Loucy (cell line): ENCODE results near the gene CD68.

Experiments used
- H2AFZ ChIP-seq: fragments of 200-600 bp; sonication (generic); 2 replicates; pipeline ENCODE4 v1.6.0; 2016; ENCODE audit warnings: antibody characterized with exemption, mild to moderate bottlenecking, low read length, moderate library complexity
- H3F3A ChIP-seq: fragments of 200-600 bp; 2 replicates; pipeline ENCODE4 v1.6.0; 2016; ENCODE audit warnings: antibody characterized with exemption, low read depth, mild to moderate bottlenecking
- H3K27me3 ChIP-seq: fragments of 200-600 bp; sonication (generic); 2 replicates; pipeline ENCODE4 v1.6.1; 2014; ENCODE audit warnings: low read length, mild to moderate bottlenecking; ENCODE audit not compliant: insufficient read depth, poor library complexity, severe bottlenecking
- H3K36me3 ChIP-seq: fragments of 200-600 bp; sonication (generic); 2 replicates; pipeline ENCODE4 v1.6.1; 2016; ENCODE audit warnings: low read length; ENCODE audit not compliant: insufficient read depth
- H3K4me1 ChIP-seq: fragments of 200-600 bp; sonication (generic); 2 replicates; pipeline ENCODE4 v1.5.1; 2014; ENCODE audit warnings: low read length, mild to moderate bottlenecking; ENCODE audit not compliant: insufficient read depth, poor library complexity, severe bottlenecking
- H3K4me2 ChIP-seq: fragments of 200-600 bp; sonication (generic); 2 replicates; pipeline ENCODE4 v1.6.0; 2014; ENCODE audit warnings: antibody characterized with exemption, low read length, low read depth, mild to moderate bottlenecking; ENCODE audit not compliant: poor library complexity, severe bottlenecking
- H3K4me3 ChIP-seq: fragments of 200-600 bp; sonication (generic); 2 replicates; pipeline ENCODE4 v1.5.1; 2014; ENCODE audit warnings: low read length, mild to moderate bottlenecking, mixed read lengths; ENCODE audit not compliant: poor library complexity, severe bottlenecking
- H3K79me2 ChIP-seq: fragments of 200-600 bp; sonication (generic); 2 replicates; pipeline ENCODE4 v1.6.1; 2014; ENCODE audit warnings: low read length; ENCODE audit not compliant: insufficient read depth
- H3K9ac ChIP-seq: fragments of 200-600 bp; sonication (generic); 2 replicates; pipeline ENCODE4 v1.6.0; 2014; ENCODE audit warnings: mild to moderate bottlenecking, low read depth, low read length, moderate library complexity; ENCODE audit not compliant: poor library complexity, severe bottlenecking
- H3K9me2 ChIP-seq: fragments of 200-600 bp; sonication (generic); replicated peaks from 2 replicates; pipeline ENCODE4 v1.6.1; 2016; ENCODE audit warnings: low read depth, low read length, mixed read lengths
- H3K9me3 ChIP-seq: fragments of 200-600 bp; sonication (generic); 2 replicates; pipeline ENCODE4 v1.6.1; 2014; ENCODE audit warnings: mild to moderate bottlenecking, antibody characterized with exemption, low read length, low read depth; ENCODE audit not compliant: insufficient read depth
- H4K20me1 ChIP-seq: fragments of 200-600 bp; sonication (generic); 2 replicates; pipeline ENCODE4 v1.6.0; 2014; ENCODE audit warnings: antibody characterized with exemption, low read length, mild to moderate bottlenecking; ENCODE audit not compliant: insufficient read depth, poor library complexity, severe bottlenecking
- EZH2phosphoT487 ChIP-seq: fragments of 200-600 bp; IDR thresholded peaks from 2 replicates; pipeline ENCODE4 v1.6.1; 2018; ENCODE audit warnings: antibody characterized with exemption, mild to moderate bottlenecking, moderate library complexity, borderline replicate concordance
- TF ChIP-seq, protein P1 (sequence below): fragments of 200-600 bp; sonication (generic); conservative IDR thresholded peaks from 2 replicates; pipeline ENCODE4 v1.5.1; 2014; ENCODE audit warnings: mild to moderate bottlenecking, antibody characterized with exemption, low read length

Gene CD68

DNA sequence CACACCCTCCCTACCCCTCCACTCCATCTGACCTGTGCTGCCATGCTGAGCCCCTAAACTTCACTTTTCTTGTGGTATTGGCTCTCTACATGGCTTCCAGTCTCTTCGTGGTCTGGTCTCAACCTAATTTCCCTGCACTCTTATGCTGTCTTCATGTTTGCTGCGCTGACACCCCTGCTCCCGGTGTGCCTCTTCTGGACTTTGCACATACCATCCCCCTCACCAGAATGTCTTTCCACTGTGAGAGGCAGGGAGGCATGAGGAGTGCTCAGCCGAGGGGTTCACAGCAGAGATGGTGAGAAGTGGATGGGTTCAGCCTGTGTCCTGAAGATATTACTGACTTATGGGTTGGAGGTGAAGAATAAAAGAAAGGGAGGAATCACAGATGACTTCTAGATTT, 28.0 kb upstream of the CD68 start:
- H3K4me1 ChIP-seq: peaks cover 4% of the 10 kb centered on the region
- no peaks in the 10 kb centered on the region for H4K20me1 ChIP-seq
- H3K79me2 ChIP-seq: no peaks in the 10 kb centered on the region
- H3F3A ChIP-seq: no peaks in the 10 kb centered on the region
- H2AFZ ChIP-seq: no peak overlapping the region
- H3K36me3 ChIP-seq: no peaks in the 10 kb centered on the region
- no peaks in the 10 kb centered on the region for H3K9me3 ChIP-seq
- no peaks in the 10 kb centered on the region for H3K9me2 ChIP-seq
- no peak overlapping the region for H3K4me3 ChIP-seq
- H3K27me3 ChIP-seq: no peaks in the 10 kb centered on the region
- H3K4me2 ChIP-seq: no peak overlapping the region
- no peak for TF ChIP-seq EZH2phosphoT487
- TF ChIP-seq, protein P1, sequence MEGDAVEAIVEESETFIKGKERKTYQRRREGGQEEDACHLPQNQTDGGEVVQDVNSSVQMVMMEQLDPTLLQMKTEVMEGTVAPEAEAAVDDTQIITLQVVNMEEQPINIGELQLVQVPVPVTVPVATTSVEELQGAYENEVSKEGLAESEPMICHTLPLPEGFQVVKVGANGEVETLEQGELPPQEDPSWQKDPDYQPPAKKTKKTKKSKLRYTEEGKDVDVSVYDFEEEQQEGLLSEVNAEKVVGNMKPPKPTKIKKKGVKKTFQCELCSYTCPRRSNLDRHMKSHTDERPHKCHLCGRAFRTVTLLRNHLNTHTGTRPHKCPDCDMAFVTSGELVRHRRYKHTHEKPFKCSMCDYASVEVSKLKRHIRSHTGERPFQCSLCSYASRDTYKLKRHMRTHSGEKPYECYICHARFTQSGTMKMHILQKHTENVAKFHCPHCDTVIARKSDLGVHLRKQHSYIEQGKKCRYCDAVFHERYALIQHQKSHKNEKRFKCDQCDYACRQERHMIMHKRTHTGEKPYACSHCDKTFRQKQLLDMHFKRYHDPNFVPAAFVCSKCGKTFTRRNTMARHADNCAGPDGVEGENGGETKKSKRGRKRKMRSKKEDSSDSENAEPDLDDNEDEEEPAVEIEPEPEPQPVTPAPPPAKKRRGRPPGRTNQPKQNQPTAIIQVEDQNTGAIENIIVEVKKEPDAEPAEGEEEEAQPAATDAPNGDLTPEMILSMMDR: no peak
- no peak overlapping the region for H3K9ac ChIP-seq

DNA sequence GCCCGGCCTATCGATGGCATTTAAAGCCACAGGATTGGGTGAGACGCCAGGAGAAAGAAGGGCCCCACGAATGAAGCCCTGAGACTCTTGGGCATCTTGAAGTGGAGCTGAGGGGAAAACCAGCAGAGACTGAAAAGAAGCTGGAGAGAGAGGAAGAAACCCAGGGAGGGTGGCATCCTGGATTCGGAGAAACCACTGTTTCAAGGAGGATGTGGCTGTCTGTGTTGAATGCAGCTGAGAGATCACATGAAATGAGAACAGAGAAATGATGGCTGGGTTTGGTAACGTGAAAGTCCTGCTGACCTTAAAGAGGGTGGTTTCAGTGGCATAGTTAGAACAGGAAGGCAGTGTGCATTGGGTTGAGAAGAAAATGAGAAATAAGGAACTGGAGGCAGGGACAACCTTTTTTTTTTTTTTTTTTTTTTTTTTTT, 26.8 kb upstream of the CD68 start:
- H3F3A ChIP-seq: no peaks in the 10 kb centered on the region
- no peak overlapping the region for H3K4me2 ChIP-seq
- no peaks in the 10 kb centered on the region for H3K9me3 ChIP-seq

DNA sequence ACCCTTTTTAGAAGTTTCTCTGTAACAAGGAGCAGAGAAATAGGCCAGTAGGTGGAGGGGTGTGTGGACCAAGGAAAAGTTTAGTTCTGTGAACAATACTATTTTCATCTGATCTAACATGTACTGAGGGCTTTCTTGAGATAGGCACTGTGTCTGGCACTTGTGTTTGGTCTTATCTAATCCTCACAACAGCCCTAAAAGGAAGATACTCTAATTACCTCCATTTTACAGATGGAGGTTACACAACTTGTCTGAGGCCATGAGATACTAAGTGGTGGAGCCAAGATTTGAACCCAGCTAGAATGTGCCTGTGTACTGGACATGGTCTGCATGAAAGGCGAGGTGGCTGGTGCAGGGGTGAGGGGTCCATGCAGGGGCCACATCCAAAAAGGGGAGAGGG, 26.1 kb upstream of the CD68 start:
- peaks cover 4% of the 10 kb centered on the region for H3K4me1 ChIP-seq
- H3F3A ChIP-seq: no peaks in the 10 kb centered on the region
- no peaks in the 10 kb centered on the region for H4K20me1 ChIP-seq
- no peak overlapping the region for H3K4me2 ChIP-seq
- TF ChIP-seq, protein P1: no peak
- TF ChIP-seq EZH2phosphoT487: no peak
- H3K9me3 ChIP-seq: no peaks in the 10 kb centered on the region
- H2AFZ ChIP-seq: no peak overlapping the region
- no peaks in the 10 kb centered on the region for H3K9me2 ChIP-seq
- no peaks in the 10 kb centered on the region for H3K79me2 ChIP-seq
- H3K36me3 ChIP-seq: no peaks in the 10 kb centered on the region
- H3K27me3 ChIP-seq: no peaks in the 10 kb centered on the region
- H3K9ac ChIP-seq: no peak overlapping the region
- H3K4me3 ChIP-seq: no peak overlapping the region

More for the DNA sequence above, 26.8 kb upstream of the CD68 start:
- no peaks in the 10 kb centered on the region for H4K20me1 ChIP-seq
- H3K9me2 ChIP-seq: no peaks in the 10 kb centered on the region
- H3K79me2 ChIP-seq: no peaks in the 10 kb centered on the region
- H3K4me1 ChIP-seq: peaks cover 4% of the 10 kb centered on the region
- H3K9ac ChIP-seq: no peak overlapping the region
- no peak overlapping the region for H2AFZ ChIP-seq
- TF ChIP-seq, protein P1: no peak
- no peak for TF ChIP-seq EZH2phosphoT487
- H3K36me3 ChIP-seq: no peaks in the 10 kb centered on the region
- H3K27me3 ChIP-seq: no peaks in the 10 kb centered on the region
- H3K4me3 ChIP-seq: no peak overlapping the region
